BLaER1 treated with 17β-estradiol and CSF1 and Interleukin-3, amounts not matched to agents 10 nM and 100 nM (cell line): ENCODE data around the gene SLC2A10.

ENCODE experiments used
- H3K27ac ChIP-seq, 11 experiments: shearing (Covaris generic); formaldehyde crosslinking; 2 replicates each; pipeline ENCODE4 v1.8.1; 2022
- H3K27me3 ChIP-seq, 11 experiments: shearing (Covaris generic); formaldehyde crosslinking; 2 replicates each; pipeline ENCODE4 v1.8.1; 2022
- H3K36me3 ChIP-seq, 11 experiments: shearing (Covaris generic); formaldehyde crosslinking; 2 replicates each; pipeline ENCODE4 v1.8.1; 2022
- H3K4me1 ChIP-seq, 10 experiments: shearing (Covaris generic); formaldehyde crosslinking; 2 replicates each; pipeline ENCODE4 v1.8.1; 2022
- H3K4me2 ChIP-seq, 11 experiments: shearing (Covaris generic); formaldehyde crosslinking; 2 replicates each; pipeline ENCODE4 v1.8.1; 2022
- H3K4me3 ChIP-seq, 10 experiments: shearing (Covaris generic); formaldehyde crosslinking; 2 replicates each; pipeline ENCODE4 v1.8.1; 2022
- H3K9ac ChIP-seq, 11 experiments: shearing (Covaris generic); formaldehyde crosslinking; 2 replicates each; pipeline ENCODE4 v1.8.1; 2022
- H3K9me3 ChIP-seq, 11 experiments: shearing (Covaris generic); formaldehyde crosslinking; replicated peaks in 1 of 11; 2 replicates each; pipeline ENCODE4 v1.8.1; 2022
- H4K20me1 ChIP-seq, 11 experiments: shearing (Covaris generic); formaldehyde crosslinking; 2 replicates each; pipeline ENCODE4 v1.8.1; 2022
- Cebpa-rat ChIP-seq, 11 experiments: shearing (Covaris generic); IDR thresholded peaks; 2 replicates each; pipeline ENCODE4 v1.8.1; 2022

The SLC2A10 gene

DNA sequence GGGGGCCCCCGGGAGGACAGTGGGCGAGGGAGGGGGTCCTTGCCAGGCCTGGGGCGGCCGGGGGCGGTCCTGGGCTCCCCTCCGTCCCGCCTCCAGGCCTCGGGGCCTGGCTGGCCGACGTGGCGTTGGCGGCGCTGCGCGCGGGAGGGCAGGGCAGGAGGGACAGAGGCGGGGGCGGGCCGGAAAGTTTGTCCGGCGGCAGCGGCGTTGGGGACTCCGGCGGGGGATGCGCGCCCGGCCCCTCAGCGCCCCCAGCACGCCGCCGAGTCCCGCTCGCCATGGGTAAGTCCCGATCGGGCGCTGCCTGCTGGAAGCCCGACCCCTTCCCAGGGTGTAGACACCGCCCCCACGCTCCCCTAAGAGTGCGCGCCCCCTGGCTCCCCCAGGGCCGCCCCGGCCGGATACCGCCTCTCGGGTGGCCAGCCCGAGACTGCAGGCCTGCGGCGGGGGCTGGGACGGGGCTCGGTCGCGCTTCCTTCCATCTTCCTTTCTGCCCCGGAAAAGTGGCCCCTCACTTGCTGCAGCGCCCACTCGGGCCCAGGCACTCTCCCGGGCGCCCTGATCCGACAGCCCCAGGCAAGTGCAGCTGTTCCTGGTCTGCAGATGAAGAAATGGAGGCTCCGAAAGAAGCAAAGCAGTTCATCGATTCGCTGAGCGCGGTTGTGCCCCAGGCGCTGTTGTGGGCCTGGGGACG, at the start of gene SLC2A10:
SLC2A10 (plus strand) TSS at position 191 of the 694 bp plus-strand sequence; CDS start at position 279, 88 bp downstream.
- peaks cover 18 to 35% (median 28%) of the 10 kb centered on the region in 11 experiments for H3K9me3 ChIP-seq
- H3K9ac ChIP-seq, result peak within 1 kb of the TSS; percentile 68 to 80 (median 78)
- peak within 1 kb of the TSS; percentile 61 to 73 (median 64) for H3K4me3 ChIP-seq
- peaks cover 10 to 18% (median 12%) of the 10 kb centered on the region in 10 experiments; a peak in 15 of 20 replicates for H3K4me1 ChIP-seq
- peak within 1 kb of the TSS; percentile 78 to 96 (median 91) for H3K4me2 ChIP-seq
- peaks cover 26 to 35% (median 32%) of the 10 kb centered on the region in 11 experiments for H3K27me3 ChIP-seq
- H4K20me1 ChIP-seq, result no peaks in the 10 kb centered on the region
- no peak for TF ChIP-seq Cebpa-rat (IDR thresholded peaks at IDR 0.05)
- peak within 1 kb of the TSS; percentile 39 to 70 (median 60); a peak in 21 of 22 replicates for H3K27ac ChIP-seq
- H3K36me3 ChIP-seq, result no peaks in the 10 kb centered on the region; a peak in 1 of 22 replicates

DNA sequence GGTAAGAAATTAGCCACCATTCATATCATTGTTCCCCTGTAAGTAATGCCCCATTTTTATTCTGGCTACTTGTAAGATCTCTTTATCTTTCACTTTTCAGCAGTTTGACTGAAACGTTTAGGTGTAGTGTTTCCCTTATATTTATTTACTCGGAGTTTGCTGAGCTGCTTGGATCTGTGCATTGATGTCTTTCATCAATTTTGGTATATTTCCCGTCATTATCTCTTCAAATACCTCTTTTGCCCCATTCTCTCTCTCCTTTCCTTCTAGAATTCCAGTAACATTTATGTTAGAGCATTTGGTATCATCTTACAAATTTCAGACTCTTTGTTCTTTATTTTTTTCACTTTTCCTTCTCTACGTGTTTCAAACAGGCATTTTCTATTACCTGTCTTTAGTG, 49.0 kb upstream of the SLC2A10 start:
- Histone ChIP-seq H3K9me3 (0 out of 22 replicates have a peak, but pooled peaks cover 0 to 8% (median 0%) of the 10 kb centered on the region in 11 experiments), H3K4me2 (no peak overlapping the region), H3K4me1 (no peaks in the 10 kb centered on the region), H4K20me1 (no peaks in the 10 kb centered on the region), H3K27me3 (no peaks in the 10 kb centered on the region), H3K27ac (no peak overlapping the region), H3K36me3 (no peaks in the 10 kb centered on the region), H3K4me3 (no peak overlapping the region), H3K9ac (no peak overlapping the region)
- TF ChIP-seq Cebpa-rat (IDR thresholded peaks at IDR 0.05), result no peak

DNA sequence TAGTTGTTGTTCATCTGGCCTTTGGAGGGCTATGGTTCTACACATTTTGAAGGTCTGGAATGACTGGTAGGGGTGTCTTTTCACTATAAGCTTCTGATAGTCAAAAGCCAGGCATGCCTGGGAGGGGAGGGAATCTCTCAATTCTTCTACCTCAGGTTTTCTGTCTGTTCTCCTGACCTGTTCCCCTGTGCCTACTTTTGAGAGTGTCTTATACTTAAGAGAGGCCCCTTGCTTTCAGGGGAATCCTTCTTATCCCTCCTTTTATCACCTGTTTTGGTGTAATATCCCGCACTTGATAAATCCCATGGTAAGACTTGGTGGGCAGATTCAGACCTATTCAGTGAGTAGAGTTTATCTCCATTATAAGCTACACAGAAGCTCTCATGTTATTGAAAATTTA, 47.8 kb upstream of the SLC2A10 start:
- no peak overlapping the region for H3K4me3 ChIP-seq
- no peaks in the 10 kb centered on the region for H3K27me3 ChIP-seq
- H4K20me1 ChIP-seq, result no peaks in the 10 kb centered on the region
- H3K9ac ChIP-seq, result no peak overlapping the region
- H3K9me3 ChIP-seq, result 0 out of 22 replicates have a peak, but pooled peaks cover 0 to 8% (median 0%) of the 10 kb centered on the region in 11 experiments
- no peak overlapping the region for H3K27ac ChIP-seq
- TF ChIP-seq Cebpa-rat (IDR thresholded peaks at IDR 0.05), result no peak
- no peaks in the 10 kb centered on the region for H3K36me3 ChIP-seq
- peaks cover 0 to 5% (median 0%) of the 10 kb centered on the region in 10 experiments; a peak in 5 of 20 replicates for H3K4me1 ChIP-seq
- no peak overlapping the region for H3K4me2 ChIP-seq

DNA sequence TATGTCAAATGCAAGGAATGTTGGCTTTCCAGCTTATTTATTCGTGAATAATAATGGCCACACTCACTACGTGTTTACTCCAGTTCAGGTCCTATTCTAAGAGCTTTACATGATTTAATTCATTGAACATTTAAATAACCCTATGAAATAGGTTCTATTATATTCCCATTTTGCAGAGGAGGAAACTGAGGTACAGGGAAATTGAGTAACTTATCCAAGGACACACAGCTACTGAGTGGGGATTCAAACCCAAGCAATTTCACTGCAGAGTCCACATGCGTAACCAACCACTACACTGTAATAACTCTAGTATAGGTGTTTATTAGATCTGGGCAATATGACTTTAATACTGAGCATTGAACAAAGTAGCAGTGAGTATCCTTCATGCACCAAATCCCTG, 45.9 kb upstream of the SLC2A10 start:
- no peak overlapping the region for H3K9ac ChIP-seq
- no peaks in the 10 kb centered on the region for H3K9me3 ChIP-seq
- H3K4me2 ChIP-seq, result no peak overlapping the region
- H3K27ac ChIP-seq, result no peak overlapping the region
- H3K4me1 ChIP-seq, result peaks cover 0 to 11% (median 0%) of the 10 kb centered on the region in 10 experiments; a peak in 5 of 20 replicates
- no peaks in the 10 kb centered on the region for H3K27me3 ChIP-seq
- no peaks in the 10 kb centered on the region for H4K20me1 ChIP-seq
- no peak for TF ChIP-seq Cebpa-rat (IDR thresholded peaks at IDR 0.05)
- no peak overlapping the region for H3K4me3 ChIP-seq
- no peaks in the 10 kb centered on the region for H3K36me3 ChIP-seq

DNA sequence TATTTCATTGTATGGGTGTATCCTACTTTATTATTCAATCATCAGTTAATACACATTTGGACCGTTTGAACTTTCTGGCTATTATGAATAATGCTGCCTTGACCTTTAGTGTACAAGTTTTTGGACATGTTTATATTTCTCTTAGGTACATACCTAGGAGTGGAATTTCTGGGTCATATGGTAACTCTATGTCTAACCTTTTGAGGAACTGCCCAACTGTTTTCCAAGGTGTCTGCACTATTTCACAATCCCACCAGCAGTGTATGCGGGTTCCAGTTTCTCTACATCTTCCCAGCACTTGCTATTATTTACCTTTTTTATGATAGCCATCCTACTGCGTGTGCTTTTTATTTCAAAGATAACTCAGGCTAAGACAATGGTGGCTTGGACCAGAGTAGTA, 43.8 kb upstream of the SLC2A10 start:
- no peaks in the 10 kb centered on the region for H3K27me3 ChIP-seq
- H3K4me2 ChIP-seq, result no peak overlapping the region
- H3K36me3 ChIP-seq, result peaks cover 0 to 11% (median 0%) of the 10 kb centered on the region in 11 experiments; a peak in 5 of 22 replicates
- peaks cover 9 to 19% (median 16%) of the 10 kb centered on the region in 11 experiments for H3K9me3 ChIP-seq
- peaks cover 0 to 11% (median 0%) of the 10 kb centered on the region in 10 experiments; a peak in 5 of 20 replicates for H3K4me1 ChIP-seq
- no peak overlapping the region for H3K9ac ChIP-seq
- no peak overlapping the region for H3K27ac ChIP-seq
- no peaks in the 10 kb centered on the region for H4K20me1 ChIP-seq
- H3K4me3 ChIP-seq, result no peak overlapping the region
- no peak for TF ChIP-seq Cebpa-rat (IDR thresholded peaks at IDR 0.05)

DNA sequence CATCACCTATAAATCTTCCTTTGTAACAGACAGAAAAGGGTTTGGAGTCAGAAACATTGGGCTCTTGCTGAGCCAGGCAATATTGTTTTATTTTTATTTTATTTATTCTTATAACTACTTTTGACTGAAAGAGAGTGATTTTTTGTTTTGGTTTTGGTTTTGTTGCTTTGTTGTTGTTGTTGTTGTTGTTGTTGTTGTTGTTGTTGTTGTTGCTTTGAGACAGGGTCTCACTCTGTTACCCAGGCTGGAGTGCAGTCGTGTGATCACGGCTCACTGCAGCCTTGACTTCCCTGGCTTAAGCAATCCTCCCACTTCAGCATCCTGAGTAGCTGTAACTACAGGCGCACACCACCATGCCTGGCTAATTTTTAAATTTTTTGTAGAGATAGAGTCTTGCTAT, 43.1 kb upstream of the SLC2A10 start:
- H3K27ac ChIP-seq, result no peak overlapping the region
- H3K4me2 ChIP-seq, result peak overlapping the region in 2 of 11 experiments; percentile 7 to 8; a peak in 2 of 22 replicates

DNA sequence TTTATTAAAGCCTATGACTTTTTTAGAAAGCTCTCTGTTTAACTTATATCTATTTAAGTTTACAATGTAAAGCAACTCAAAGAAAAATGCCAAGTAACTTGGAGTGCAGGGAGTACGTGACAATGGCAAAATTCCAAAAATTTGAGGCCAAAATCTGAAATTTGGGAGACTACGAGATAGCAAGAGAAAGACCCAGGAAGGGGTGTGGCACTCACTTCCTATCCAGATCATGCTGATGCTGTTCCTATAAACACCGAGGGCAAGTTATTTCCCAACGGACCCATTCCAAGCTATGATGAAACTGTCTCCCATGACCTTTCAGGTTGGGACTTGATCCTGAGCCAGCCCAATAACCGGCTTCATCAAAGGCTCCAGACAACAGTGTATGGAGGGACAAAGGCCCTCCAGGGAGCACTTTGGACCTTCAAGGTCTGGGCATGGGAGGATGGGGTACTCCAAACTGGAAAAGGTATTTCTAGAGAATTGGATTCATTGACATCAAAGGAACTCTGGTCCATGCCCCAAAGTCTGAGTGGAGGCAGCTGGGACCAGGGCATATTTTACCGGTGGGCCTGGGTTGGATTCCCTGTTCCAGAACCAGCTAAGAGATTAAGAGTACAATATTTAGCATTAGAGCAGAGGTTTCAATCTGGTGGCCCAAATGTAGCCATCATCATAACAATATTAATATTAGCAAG, 42.5 kb upstream of the SLC2A10 start:
- Histone ChIP-seq H3K4me3 (no peak overlapping the region), H3K4me1 (peaks cover 0 to 11% (median 0%) of the 10 kb centered on the region in 10 experiments; a peak in 5 of 20 replicates), H3K9me3 (peaks cover 20 to 32% (median 30%) of the 10 kb centered on the region in 11 experiments), H3K27ac (no peak overlapping the region), H3K9ac (no peak overlapping the region), H3K27me3 (no peaks in the 10 kb centered on the region), H3K4me2 (peak overlapping the region in 2 of 11 experiments; percentile 7 to 8; a peak in 3 of 22 replicates), H3K36me3 (peaks cover 0 to 15% (median 0%) of the 10 kb centered on the region in 11 experiments; a peak in 5 of 22 replicates), H4K20me1 (no peaks in the 10 kb centered on the region)
- TF ChIP-seq Cebpa-rat (IDR thresholded peaks at IDR 0.05), result no peak

More for the DNA sequence above, 43.1 kb upstream of the SLC2A10 start:
- H3K27me3 ChIP-seq, result no peaks in the 10 kb centered on the region
- TF ChIP-seq Cebpa-rat (IDR thresholded peaks at IDR 0.05), result no peak
- peaks cover 0 to 15% (median 0%) of the 10 kb centered on the region in 11 experiments; a peak in 5 of 22 replicates for H3K36me3 ChIP-seq
- H3K9ac ChIP-seq, result no peak overlapping the region
- H3K4me1 ChIP-seq, result peaks cover 0 to 11% (median 0%) of the 10 kb centered on the region in 10 experiments; a peak in 5 of 20 replicates
- no peaks in the 10 kb centered on the region for H4K20me1 ChIP-seq
- H3K4me3 ChIP-seq, result no peak overlapping the region
- H3K9me3 ChIP-seq, result peaks cover 16 to 26% (median 23%) of the 10 kb centered on the region in 11 experiments

DNA sequence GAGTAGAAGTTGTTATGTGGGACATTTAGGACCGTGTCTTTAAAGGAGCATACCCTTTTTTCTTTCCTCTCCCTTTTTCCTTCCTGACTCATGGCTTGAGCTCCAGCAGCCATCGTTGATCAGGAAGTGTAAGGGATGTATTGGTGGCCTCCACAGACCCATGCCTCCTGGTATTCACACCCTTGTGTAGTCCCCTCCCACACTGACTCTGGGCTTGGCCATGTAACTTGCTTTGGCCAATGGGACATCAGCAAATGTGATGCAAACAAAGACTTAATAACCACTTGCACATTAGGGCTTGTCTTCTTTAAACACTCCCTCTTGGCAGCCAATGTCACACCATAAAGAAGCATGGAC, 39.2 kb upstream of the SLC2A10 start:
- H4K20me1 ChIP-seq, result peaks cover 0 to 15% (median 0%) of the 10 kb centered on the region in 11 experiments; a peak in 5 of 22 replicates
- H3K27ac ChIP-seq, result no peak overlapping the region
- peaks cover 6 to 22% (median 14%) of the 10 kb centered on the region in 10 experiments for H3K4me1 ChIP-seq
- H3K4me2 ChIP-seq, result no peak overlapping the region
- TF ChIP-seq Cebpa-rat (IDR thresholded peaks at IDR 0.05), result no peak
- H3K4me3 ChIP-seq, result no peak overlapping the region
- H3K9ac ChIP-seq, result no peak overlapping the region
- H3K27me3 ChIP-seq, result no peaks in the 10 kb centered on the region
- peaks cover 20 to 44% (median 33%) of the 10 kb centered on the region in 11 experiments for H3K9me3 ChIP-seq
- peaks cover 0 to 15% (median 0%) of the 10 kb centered on the region in 11 experiments; a peak in 5 of 22 replicates for H3K36me3 ChIP-seq
